ENCODE measurements around the gene FSCN2. TPM values are rescaled to one million over a fixed set of nuclear protein-coding genes. Genes with fewer than 3 reads are reported as not detected.

Gene FSCN2
- total RNA-seq, 6 donors from 2014 or later = 2.7 to 37.7 (median 3.9) TPM

GRCh38 chr17:81578038-81578441 is 49.9 kb downstream of the FSCN2 start:
- no peak for ATAC-seq (ENCODE audit: low FRiP score in 2 of 2)
- no peak for DNase-seq
- peak overlapping the region in 2 of 4 donors; percentile 57 to 67 for H3K27ac ChIP-seq
- 97 to 98% methylated on average over 10 of the region's 10 CpGs for WGBS, 2 donors
- H3K4me3 ChIP-seq = no peak overlapping the region
- H3K36me3 ChIP-seq = peaks cover 3 to 65% (median 47%) of the 10 kb centered on the region in 4 donors
- no peaks in the 10 kb centered on the region for H3K27me3 ChIP-seq
- TF ChIP-seq POLR2AphosphoS5 (IDR thresholded peaks at IDR 0.05) = no peak
- H3K4me1 ChIP-seq = peaks cover 10 to 20% (median 16%) of the 10 kb centered on the region in 4 donors
- H3K9me3 ChIP-seq = no peaks in the 10 kb centered on the region

- peaks cover 3 to 65% (median 47%) of the 10 kb centered on the region in 4 donors for H3K36me3 ChIP-seq
- H3K4me3 ChIP-seq = no peak overlapping the region
- peaks cover 10 to 20% (median 16%) of the 10 kb centered on the region in 4 donors for H3K4me1 ChIP-seq
- H3K9me3 ChIP-seq = no peaks in the 10 kb centered on the region
- TF ChIP-seq POLR2A (IDR thresholded peaks at IDR 0.05) (no peak), POLR2AphosphoS5 (IDR thresholded peaks at IDR 0.05) (no peak), CTCF (IDR thresholded peaks at IDR 0.05) (no peak), EP300 (IDR thresholded peaks at IDR 0.05) (no peak)
- WGBS, 2 donors = 85 to 88% methylated on average over 6 of the region's 6 CpGs
- ATAC-seq (ENCODE audit: low FRiP score in 2 of 2) (no peak), DNase-seq (no peak)
- no peak overlapping the region for H3K27ac ChIP-seq
- H3K27me3 ChIP-seq = no peaks in the 10 kb centered on the region
Measured at GRCh38 chr17:81578561-81579225, 50.5 kb downstream of the FSCN2 start.

- ATAC-seq (ENCODE audit: low FRiP score in 2 of 2) = no peak
- Histone ChIP-seq H3K27ac (no peak overlapping the region), H3K4me1 (peaks cover 10 to 20% (median 16%) of the 10 kb centered on the region in 4 donors), H3K4me3 (no peak overlapping the region), H3K27me3 (no peaks in the 10 kb centered on the region), H3K36me3 (peaks cover 3 to 67% (median 49%) of the 10 kb centered on the region in 4 donors), H3K9me3 (no peaks in the 10 kb centered on the region)
- TF ChIP-seq CTCF (IDR thresholded peaks at IDR 0.05) = no peak
- TF ChIP-seq POLR2AphosphoS5 (IDR thresholded peaks at IDR 0.05) = no peak
- no peak for TF ChIP-seq EP300 (IDR thresholded peaks at IDR 0.05)
- no peak for TF ChIP-seq POLR2A (IDR thresholded peaks at IDR 0.05)
- WGBS, 2 donors = 88 to 91% methylated on average over 6 of the region's 6 CpGs
- no peak for DNase-seq
Measured at GRCh38 chr17:81579298-81579697, 51.1 kb downstream of the FSCN2 start.

GRCh38 chr17:81579821-81580321 is 51.7 kb downstream of the FSCN2 start:
- no peak for DNase-seq
- TF ChIP-seq POLR2AphosphoS5 (IDR thresholded peaks at IDR 0.05) (no peak), POLR2A (IDR thresholded peaks at IDR 0.05) (no peak), CTCF (IDR thresholded peaks at IDR 0.05) (no peak), EP300 (IDR thresholded peaks at IDR 0.05) (no peak)
- ATAC-seq (ENCODE audit: low FRiP score in 2 of 2) = peak in 1 of 2 donors; percentile 34
- no peak overlapping the region for H3K27ac ChIP-seq
- peaks cover 3 to 61% (median 51%) of the 10 kb centered on the region in 4 donors for H3K36me3 ChIP-seq
- 93 to 95% methylated on average over 10 of the region's 10 CpGs for WGBS, 2 donors
- no peaks in the 10 kb centered on the region for H3K27me3 ChIP-seq
- H3K4me1 ChIP-seq = peaks cover 10 to 20% (median 16%) of the 10 kb centered on the region in 4 donors
- H3K9me3 ChIP-seq = no peaks in the 10 kb centered on the region
- H3K4me3 ChIP-seq = no peak overlapping the region

GRCh38 chr17:81580481-81580880 is 52.3 kb downstream of the FSCN2 start:
- DNase-seq = no peak
- TF ChIP-seq POLR2AphosphoS5 (IDR thresholded peaks at IDR 0.05) = no peak
- TF ChIP-seq CTCF (IDR thresholded peaks at IDR 0.05) = no peak
- no peak for TF ChIP-seq EP300 (IDR thresholded peaks at IDR 0.05)
- TF ChIP-seq POLR2A (IDR thresholded peaks at IDR 0.05) = no peak
- ATAC-seq (ENCODE audit: low FRiP score in 2 of 2) = no peak

More at GRCh38 chr17:81580481-81580880, 52.3 kb downstream of the FSCN2 start:
- H3K4me1 ChIP-seq = peaks cover 10 to 20% (median 16%) of the 10 kb centered on the region in 4 donors
- no peak overlapping the region for H3K4me3 ChIP-seq
- 98 to 99% methylated on average over 6 of the region's 6 CpGs for WGBS, 2 donors
- H3K27me3 ChIP-seq = no peaks in the 10 kb centered on the region
- H3K27ac ChIP-seq = no peak overlapping the region
- H3K9me3 ChIP-seq = no peaks in the 10 kb centered on the region
- peaks cover 0 to 65% (median 50%) of the 10 kb centered on the region in 4 donors for H3K36me3 ChIP-seq
